D721Med (cell line): ENCODE results near the gene HARBI1.

Experiments
- DNase-seq: peaks from one replicate; pipeline ENCODE4 v3.0.0; 2011; ENCODE audit warnings: low spot score; ENCODE audit not compliant: insufficient read length
- FAIRE-seq: peaks from 2 replicates; lab custom pipeline; 2011; peaks lifted over from hg19 to GRCh38; lab: Jason Lieb, UNC
- CTCF ChIP-seq: IDR thresholded peaks from 2 replicates; pipeline ENCODE4 v1.5.1; 2012; ENCODE audit warnings: mild to moderate bottlenecking, control low read depth; ENCODE audit not compliant: insufficient read depth; ENCODE audit errors: missing control alignments

Gene HARBI1

GRCh38 chr11:46607516-46607915 is 9.5 kb downstream of the HARBI1 start:
- DNase-seq: peak; percentile 68
- no peak for TF ChIP-seq CTCF
- FAIRE-seq: peak; percentile 90

GRCh38 chr11:46604796-46605195 is 12.2 kb downstream of the HARBI1 start:
- no peak for DNase-seq
- TF ChIP-seq CTCF: no peak
- FAIRE-seq: no peak

GRCh38 chr11:46603704-46604308 is 13.2 kb downstream of the HARBI1 start:
- TF ChIP-seq CTCF: no peak
- no peak for DNase-seq
- FAIRE-seq: no peak

GRCh38 chr11:46601129-46601528 is 15.9 kb downstream of the HARBI1 start:
- no peak for DNase-seq
- FAIRE-seq: no peak
- no peak for TF ChIP-seq CTCF

- FAIRE-seq (no peak), DNase-seq (no peak)
- TF ChIP-seq CTCF: no peak
Measured at GRCh38 chr11:46600194-46600960, 16.6 kb downstream of the HARBI1 start.

GRCh38 chr11:46599340-46600193 is 17.5 kb downstream of the HARBI1 start:
- FAIRE-seq: no peak
- DNase-seq: no peak
- no peak for TF ChIP-seq CTCF
